Erythroblast (primary cell): ENCODE data around the gene SSTR3.
"Not testable (repeated sequence)": the region's sequence is repeated elsewhere in the genome, so short reads cannot be mapped to it uniquely, and the experiment has no call there.

ENCODE experiments used
- DNase-seq, 2 experiments: peaks; one replicate each; lab custom pipeline; 2025; lab: John Stamatoyannopoulos, UW
- GATA1 ChIP-seq: IDR thresholded peaks from 2 replicates; pipeline ENCODE4 v1.6.1; 2011; ENCODE audit warnings: low read depth, mild to moderate bottlenecking, control low read depth, low read length, moderate library complexity
- POLR2A ChIP-seq: IDR thresholded peaks from 2 replicates; pipeline ENCODE4 v1.6.1; 2011; ENCODE audit warnings: mild to moderate bottlenecking, low read length

SSTR3 gene

GRCh38 chr22:37237371-37238268 is 25.3 kb upstream of the SSTR3 start:
- TF ChIP-seq POLR2A = no peak
- TF ChIP-seq GATA1 = no peak

GRCh38 chr22:37235897-37236607 is 23.8 kb upstream of the SSTR3 start:
- TF ChIP-seq GATA1 (no peak), POLR2A (no peak)
- no peak for DNase-seq

More at GRCh38 chr22:37237371-37238268, 25.3 kb upstream of the SSTR3 start:
- DNase-seq = no peak

- TF ChIP-seq GATA1 (no peak), POLR2A (peak; percentile 21)
- DNase-seq = no peak
Measured at GRCh38 chr22:37234736-37235711, 22.7 kb upstream of the SSTR3 start.

- TF ChIP-seq POLR2A = no peak
- no peak for TF ChIP-seq GATA1
Measured at GRCh38 chr22:37233751-37234631, 21.7 kb upstream of the SSTR3 start.

GRCh38 chr22:37233371-37233750 is 21.1 kb upstream of the SSTR3 start:
- not testable (repeated sequence) for DNase-seq

More at GRCh38 chr22:37233751-37234631, 21.7 kb upstream of the SSTR3 start:
- DNase-seq = no peak

- TF ChIP-seq POLR2A = no peak
- TF ChIP-seq GATA1 = no peak
- no peak for DNase-seq
Measured at GRCh38 chr22:37232140-37232998, 20.1 kb upstream of the SSTR3 start.

- TF ChIP-seq GATA1 = no peak
- no peak for TF ChIP-seq POLR2A
Measured at GRCh38 chr22:37231406-37232139, 19.3 kb upstream of the SSTR3 start.

GRCh38 chr22:37230673-37231405 is 18.6 kb upstream of the SSTR3 start:
- DNase-seq = no peak
- TF ChIP-seq POLR2A (no peak), GATA1 (no peak)

More at GRCh38 chr22:37231406-37232139, 19.3 kb upstream of the SSTR3 start:
- no peak for DNase-seq

- no peak for TF ChIP-seq POLR2A
- TF ChIP-seq GATA1 = no peak
- DNase-seq = peak; percentile 70 to 79
Measured at GRCh38 chr22:37229805-37230672, 17.8 kb upstream of the SSTR3 start.
